ENCODE data around the gene LPO. TPM values are rescaled to one million over a fixed set of nuclear protein-coding genes. Genes with fewer than 3 reads are reported as not detected.

Gene LPO
- total RNA-seq, 2 donors from 2014 or later, result not detected

DNA sequence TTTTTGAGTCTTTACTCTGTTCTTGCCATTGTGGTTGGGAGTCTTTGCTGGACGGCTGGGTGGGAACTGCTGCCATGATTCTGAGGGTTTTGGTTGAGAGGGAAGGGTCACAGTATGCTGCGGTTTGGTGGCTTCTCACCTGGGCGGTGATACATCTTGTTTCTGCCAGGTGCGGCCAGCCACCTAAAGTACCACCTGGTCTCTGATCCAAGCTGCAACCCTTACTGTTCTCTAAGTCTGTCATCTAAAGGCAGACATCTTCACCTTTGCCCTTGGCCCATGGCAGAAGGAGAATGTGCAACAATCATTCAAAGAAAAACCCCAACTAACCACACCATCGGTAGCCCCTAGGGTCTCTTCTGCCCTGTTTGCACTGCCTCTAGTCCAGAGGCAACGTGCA lies 62.0 kb downstream of the LPO start:
- TF ChIP-seq, protein P1, sequence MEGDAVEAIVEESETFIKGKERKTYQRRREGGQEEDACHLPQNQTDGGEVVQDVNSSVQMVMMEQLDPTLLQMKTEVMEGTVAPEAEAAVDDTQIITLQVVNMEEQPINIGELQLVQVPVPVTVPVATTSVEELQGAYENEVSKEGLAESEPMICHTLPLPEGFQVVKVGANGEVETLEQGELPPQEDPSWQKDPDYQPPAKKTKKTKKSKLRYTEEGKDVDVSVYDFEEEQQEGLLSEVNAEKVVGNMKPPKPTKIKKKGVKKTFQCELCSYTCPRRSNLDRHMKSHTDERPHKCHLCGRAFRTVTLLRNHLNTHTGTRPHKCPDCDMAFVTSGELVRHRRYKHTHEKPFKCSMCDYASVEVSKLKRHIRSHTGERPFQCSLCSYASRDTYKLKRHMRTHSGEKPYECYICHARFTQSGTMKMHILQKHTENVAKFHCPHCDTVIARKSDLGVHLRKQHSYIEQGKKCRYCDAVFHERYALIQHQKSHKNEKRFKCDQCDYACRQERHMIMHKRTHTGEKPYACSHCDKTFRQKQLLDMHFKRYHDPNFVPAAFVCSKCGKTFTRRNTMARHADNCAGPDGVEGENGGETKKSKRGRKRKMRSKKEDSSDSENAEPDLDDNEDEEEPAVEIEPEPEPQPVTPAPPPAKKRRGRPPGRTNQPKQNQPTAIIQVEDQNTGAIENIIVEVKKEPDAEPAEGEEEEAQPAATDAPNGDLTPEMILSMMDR (IDR thresholded peaks at IDR 0.05), result no peak
- TF ChIP-seq POLR2A (IDR thresholded peaks at IDR 0.05) (no peak), POLR2AphosphoS5 (IDR thresholded peaks at IDR 0.05) (no peak)
- H3K27me3 ChIP-seq (replicated peaks; ENCODE audit: insufficient read depth), result no peaks in the 10 kb centered on the region
- intact Hi-C loops (cut with DNase I), result no loop called here

DNA sequence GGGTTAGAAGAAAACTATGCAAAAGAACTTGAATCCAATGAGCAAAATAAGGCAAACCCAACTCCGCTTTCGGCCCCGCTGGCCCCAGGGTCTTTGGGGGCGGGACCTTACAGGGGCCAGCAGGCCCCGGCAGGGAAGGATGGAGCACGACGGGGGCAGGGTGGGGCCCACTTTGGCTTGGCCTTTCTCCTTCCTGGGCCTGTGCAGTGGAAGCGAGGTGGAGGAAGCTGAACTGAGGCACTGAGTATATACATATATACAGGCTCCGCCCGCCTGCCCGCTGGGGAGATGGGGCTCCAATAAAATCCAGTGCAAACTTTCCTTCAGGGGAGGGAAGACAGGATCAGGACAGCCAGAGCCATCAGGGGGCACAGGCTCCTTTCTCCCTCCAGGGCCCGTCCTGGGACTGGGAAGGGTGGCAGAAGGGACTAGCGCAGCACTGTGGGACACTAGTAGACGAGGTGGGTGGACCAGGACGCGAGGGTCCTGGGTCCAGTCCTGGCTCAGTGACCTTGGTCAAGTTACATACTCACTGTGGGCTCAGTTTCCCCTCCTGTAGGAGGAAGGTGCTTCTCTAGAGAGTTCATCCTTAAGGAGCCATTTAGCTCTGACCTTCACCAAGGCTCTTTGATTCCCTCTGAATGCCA lies 63.2 kb downstream of the LPO start:
- no peak overlapping the region for H3K4me3 ChIP-seq
- H3K27ac ChIP-seq, result no peak overlapping the region
- no peak for DNase-seq (ENCODE audit: low spot score)
- no peaks in the 10 kb centered on the region for H3K4me1 ChIP-seq (replicated peaks)
- H3K9me3 ChIP-seq, result no peaks in the 10 kb centered on the region
- TF ChIP-seq, protein P1 (IDR thresholded peaks at IDR 0.05), result no peak
- intact Hi-C loops (cut with DNase I), result no loop called here
- 86% methylated on average over 16 of the region's 16 CpGs for WGBS
- no peaks in the 10 kb centered on the region for H3K36me3 ChIP-seq
- H3K27me3 ChIP-seq (replicated peaks; ENCODE audit: insufficient read depth), result no peaks in the 10 kb centered on the region

More for the DNA sequence above, 62.0 kb downstream of the LPO start:
- Histone ChIP-seq H3K4me1 (replicated peaks) (no peaks in the 10 kb centered on the region), H3K4me3 (no peak overlapping the region), H3K27ac (no peak overlapping the region), H3K36me3 (no peaks in the 10 kb centered on the region), H3K9me3 (no peaks in the 10 kb centered on the region)
- WGBS, result 87% methylated on average over 6 of the region's 6 CpGs
- DNase-seq (ENCODE audit: low spot score), result no peak

DNA sequence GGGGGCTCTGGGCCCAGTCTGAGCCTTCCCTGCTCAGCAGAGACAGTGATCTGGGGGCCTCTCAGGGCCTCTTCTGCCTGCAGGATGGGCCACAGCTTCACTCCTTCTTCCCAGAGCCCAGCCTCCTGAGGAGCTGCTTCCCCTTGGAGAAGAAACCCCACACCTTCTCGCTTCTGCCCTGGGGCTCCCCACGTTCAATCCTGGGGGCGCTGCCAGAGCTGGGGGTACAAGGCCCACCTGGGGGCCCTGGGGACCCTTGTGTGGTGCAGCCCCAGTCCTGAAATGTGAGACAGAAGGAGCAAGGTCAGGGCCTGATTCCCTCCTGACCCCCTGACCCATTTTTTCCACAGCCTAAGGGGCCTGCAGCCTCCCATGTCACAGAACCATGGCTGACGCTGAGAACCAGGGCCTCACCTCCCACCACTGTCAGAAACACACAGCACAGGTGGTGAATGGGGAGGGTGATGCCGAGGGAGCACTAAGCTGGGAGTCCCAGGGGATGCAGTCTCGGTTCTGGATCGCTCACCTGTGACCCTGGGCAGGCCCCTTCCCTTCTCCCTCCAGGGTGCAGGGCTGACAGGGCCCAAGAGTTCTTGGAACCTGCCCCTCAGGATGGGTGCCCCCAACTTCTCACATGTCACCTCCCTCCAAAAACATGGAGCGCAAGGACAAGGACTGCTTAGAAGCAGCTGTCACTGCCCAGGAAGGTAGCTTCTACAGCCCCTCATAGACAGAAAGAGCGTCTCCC lies 64.0 kb downstream of the LPO start:
- Histone ChIP-seq H3K36me3 (no peaks in the 10 kb centered on the region), H3K4me3 (no peak overlapping the region), H3K27ac (no peak overlapping the region), H3K27me3 (replicated peaks; ENCODE audit: insufficient read depth) (no peaks in the 10 kb centered on the region), H3K9me3 (no peaks in the 10 kb centered on the region), H3K4me1 (replicated peaks) (no peaks in the 10 kb centered on the region)
- no peak for TF ChIP-seq POLR2A (IDR thresholded peaks at IDR 0.05)
- TF ChIP-seq, protein P1 (IDR thresholded peaks at IDR 0.05), result no peak
- TF ChIP-seq POLR2AphosphoS5 (IDR thresholded peaks at IDR 0.05), result no peak
- intact Hi-C loops (cut with DNase I), result no loop called here
- no peak for DNase-seq (ENCODE audit: low spot score)
- 88% methylated on average over 9 of the region's 9 CpGs for WGBS

DNA sequence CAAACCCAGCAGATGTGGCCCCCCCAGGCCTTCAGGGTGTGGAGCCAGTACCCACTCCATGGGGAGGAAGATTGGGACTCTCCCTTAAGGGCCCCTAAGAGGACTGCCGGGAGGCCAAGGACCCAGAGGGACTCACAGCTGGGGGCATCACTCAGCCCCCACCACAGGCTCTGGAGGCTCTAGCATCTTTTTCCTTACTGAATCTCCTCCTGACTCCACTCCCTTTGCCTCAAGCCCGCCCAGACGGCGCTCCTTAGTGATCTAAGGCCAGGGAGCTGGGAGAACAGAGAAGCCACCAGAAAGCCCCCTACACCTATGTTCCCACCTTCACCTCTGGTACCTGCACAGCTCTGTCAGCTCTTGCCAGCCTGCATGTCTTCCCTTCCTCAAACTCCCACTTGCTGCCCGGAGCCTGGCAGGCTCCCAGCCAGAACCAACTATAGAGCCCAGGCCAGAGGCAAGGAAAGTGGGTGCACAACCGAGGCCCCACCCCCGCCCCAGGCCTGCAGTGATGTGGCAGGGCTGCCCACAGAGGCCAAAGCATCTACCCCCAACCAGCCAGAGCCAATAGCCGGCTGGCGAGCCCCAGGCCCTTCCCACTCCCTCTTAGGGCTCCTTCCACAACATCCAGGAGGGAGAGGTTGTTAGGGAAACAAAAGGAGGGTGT lies 64.7 kb downstream of the LPO start:
- Histone ChIP-seq H3K27ac (no peak overlapping the region), H3K27me3 (replicated peaks; ENCODE audit: insufficient read depth) (no peaks in the 10 kb centered on the region), H3K4me3 (no peak overlapping the region), H3K36me3 (no peaks in the 10 kb centered on the region), H3K4me1 (replicated peaks) (no peaks in the 10 kb centered on the region), H3K9me3 (no peaks in the 10 kb centered on the region)
- 88% methylated on average over 9 of the region's 9 CpGs for WGBS
- no peak for DNase-seq (ENCODE audit: low spot score)
- intact Hi-C loops (cut with DNase I), result no loop called here
- TF ChIP-seq, protein P1 (IDR thresholded peaks at IDR 0.05), result no peak
- TF ChIP-seq POLR2AphosphoS5 (IDR thresholded peaks at IDR 0.05), result no peak
- TF ChIP-seq POLR2A (IDR thresholded peaks at IDR 0.05), result no peak
